NB4 (cell line): ENCODE results near the gene PTPN3.
"Not testable (repeated sequence)": the region's sequence is repeated elsewhere in the genome, so short reads cannot be mapped to it uniquely, and the experiment has no call there.

Experiments
- DNase-seq: peaks from one replicate; pipeline ENCODE4 v3.0.0; 2010; ENCODE audit warnings: low read depth
- H3K4me3 ChIP-seq: one replicate; pipeline ENCODE4 v1.5.1; 2011; ENCODE audit warnings: mild to moderate bottlenecking, low read depth, low read length, moderate library complexity
- MYC ChIP-seq: IDR thresholded peaks from 2 replicates; pipeline ENCODE4 v1.6.1; 2011; ENCODE audit warnings: low read depth, low read length
- POLR2A ChIP-seq: IDR thresholded peaks from 2 replicates; pipeline ENCODE4 v1.6.1; 2011; ENCODE audit warnings: mild to moderate bottlenecking; ENCODE audit not compliant: insufficient read length; ENCODE audit errors: extremely low read depth
- TF ChIP-seq, protein P1 (sequence below): IDR thresholded peaks from 2 replicates; pipeline ENCODE4 v1.6.1; 2011; ENCODE audit warnings: low read depth, low read length
- TF ChIP-seq, protein P2 (sequence below): IDR thresholded peaks from one replicate; pipeline ENCODE4 v1.5.1; 2012; ENCODE audit warnings: low read depth, low read length

Gene PTPN3, protein sequence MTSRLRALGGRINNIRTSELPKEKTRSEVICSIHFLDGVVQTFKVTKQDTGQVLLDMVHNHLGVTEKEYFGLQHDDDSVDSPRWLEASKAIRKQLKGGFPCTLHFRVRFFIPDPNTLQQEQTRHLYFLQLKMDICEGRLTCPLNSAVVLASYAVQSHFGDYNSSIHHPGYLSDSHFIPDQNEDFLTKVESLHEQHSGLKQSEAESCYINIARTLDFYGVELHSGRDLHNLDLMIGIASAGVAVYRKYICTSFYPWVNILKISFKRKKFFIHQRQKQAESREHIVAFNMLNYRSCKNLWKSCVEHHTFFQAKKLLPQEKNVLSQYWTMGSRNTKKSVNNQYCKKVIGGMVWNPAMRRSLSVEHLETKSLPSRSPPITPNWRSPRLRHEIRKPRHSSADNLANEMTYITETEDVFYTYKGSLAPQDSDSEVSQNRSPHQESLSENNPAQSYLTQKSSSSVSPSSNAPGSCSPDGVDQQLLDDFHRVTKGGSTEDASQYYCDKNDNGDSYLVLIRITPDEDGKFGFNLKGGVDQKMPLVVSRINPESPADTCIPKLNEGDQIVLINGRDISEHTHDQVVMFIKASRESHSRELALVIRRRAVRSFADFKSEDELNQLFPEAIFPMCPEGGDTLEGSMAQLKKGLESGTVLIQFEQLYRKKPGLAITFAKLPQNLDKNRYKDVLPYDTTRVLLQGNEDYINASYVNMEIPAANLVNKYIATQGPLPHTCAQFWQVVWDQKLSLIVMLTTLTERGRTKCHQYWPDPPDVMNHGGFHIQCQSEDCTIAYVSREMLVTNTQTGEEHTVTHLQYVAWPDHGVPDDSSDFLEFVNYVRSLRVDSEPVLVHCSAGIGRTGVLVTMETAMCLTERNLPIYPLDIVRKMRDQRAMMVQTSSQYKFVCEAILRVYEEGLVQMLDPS

DNA sequence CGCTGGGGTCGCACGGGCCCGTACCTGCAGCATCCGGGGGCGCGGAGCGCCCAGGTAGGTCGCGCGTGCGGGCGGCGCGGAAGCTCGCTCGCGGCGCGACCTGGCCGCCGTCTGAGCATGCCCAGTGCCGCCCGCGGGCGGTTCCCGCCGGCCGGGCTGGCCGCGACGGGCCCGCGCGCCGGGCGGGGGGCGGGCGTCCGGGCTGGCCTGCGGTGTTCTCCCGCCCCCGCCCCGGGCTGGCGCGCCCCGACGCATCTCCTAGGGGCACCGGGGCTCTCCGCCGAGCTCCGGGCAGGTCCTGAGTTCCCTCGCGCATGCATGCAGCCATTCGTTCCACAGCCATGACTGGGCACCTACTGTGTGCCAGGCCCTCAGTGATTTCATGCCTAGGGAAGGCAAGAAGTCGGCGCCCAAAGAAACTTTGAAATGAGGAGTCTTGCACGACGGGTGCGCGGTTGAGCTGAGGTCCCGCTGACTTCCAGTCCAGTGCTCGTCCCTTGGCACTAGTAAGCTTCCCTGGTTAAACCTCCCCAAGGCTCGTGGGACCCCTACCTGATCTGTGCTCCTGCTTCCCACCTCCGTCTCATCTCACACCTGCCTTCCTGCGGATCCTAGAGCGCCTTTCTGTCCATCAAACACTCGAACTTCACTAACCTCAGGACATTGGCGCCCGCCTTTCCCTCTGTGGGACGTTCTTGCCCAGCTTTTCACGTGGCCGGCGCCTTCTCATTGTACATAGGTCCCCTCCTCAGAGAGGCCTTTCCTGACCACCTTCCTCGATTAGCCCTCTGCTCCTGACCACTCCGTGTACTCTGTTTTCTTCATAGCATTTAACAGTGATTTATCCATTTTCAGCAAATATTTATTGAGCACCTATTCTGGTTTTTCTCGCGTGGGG lies at the start of gene PTPN3:
PTPN3 (minus strand) TSS at position 113 of the 898 bp plus-strand sequence. CDS start 34,873 bp downstream, outside the sequence.
- TF ChIP-seq POLR2A (no peak), MYC (no peak)
- TF ChIP-seq, protein P1, sequence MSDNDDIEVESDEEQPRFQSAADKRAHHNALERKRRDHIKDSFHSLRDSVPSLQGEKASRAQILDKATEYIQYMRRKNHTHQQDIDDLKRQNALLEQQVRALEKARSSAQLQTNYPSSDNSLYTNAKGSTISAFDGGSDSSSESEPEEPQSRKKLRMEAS = no peak
- TF ChIP-seq, protein P2, sequence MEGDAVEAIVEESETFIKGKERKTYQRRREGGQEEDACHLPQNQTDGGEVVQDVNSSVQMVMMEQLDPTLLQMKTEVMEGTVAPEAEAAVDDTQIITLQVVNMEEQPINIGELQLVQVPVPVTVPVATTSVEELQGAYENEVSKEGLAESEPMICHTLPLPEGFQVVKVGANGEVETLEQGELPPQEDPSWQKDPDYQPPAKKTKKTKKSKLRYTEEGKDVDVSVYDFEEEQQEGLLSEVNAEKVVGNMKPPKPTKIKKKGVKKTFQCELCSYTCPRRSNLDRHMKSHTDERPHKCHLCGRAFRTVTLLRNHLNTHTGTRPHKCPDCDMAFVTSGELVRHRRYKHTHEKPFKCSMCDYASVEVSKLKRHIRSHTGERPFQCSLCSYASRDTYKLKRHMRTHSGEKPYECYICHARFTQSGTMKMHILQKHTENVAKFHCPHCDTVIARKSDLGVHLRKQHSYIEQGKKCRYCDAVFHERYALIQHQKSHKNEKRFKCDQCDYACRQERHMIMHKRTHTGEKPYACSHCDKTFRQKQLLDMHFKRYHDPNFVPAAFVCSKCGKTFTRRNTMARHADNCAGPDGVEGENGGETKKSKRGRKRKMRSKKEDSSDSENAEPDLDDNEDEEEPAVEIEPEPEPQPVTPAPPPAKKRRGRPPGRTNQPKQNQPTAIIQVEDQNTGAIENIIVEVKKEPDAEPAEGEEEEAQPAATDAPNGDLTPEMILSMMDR = no peak
- H3K4me3 ChIP-seq = no peak within 1 kb of the TSS
- no peak for DNase-seq

DNA sequence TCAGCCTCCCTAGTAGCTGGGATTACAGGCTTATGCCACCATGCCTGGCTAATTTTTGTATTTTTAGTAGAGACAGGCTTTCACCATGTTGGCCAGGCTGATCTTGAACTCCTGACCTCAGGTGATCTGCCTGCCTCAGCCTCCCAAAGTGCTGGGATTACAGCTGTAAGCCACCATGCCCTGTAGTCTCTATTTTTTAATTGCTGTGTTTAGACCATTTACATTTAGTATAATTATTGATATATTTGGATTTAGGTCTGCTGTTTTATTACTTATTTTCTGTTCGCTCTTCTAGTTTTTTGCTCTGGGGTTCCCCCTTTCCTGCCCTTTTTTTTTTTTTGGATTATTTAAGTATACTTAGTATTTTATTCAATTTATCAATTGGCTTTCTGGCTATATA lies 46.8 kb upstream of the PTPN3 start:
- not testable (repeated sequence) for H3K4me3 ChIP-seq, DNase-seq

DNA sequence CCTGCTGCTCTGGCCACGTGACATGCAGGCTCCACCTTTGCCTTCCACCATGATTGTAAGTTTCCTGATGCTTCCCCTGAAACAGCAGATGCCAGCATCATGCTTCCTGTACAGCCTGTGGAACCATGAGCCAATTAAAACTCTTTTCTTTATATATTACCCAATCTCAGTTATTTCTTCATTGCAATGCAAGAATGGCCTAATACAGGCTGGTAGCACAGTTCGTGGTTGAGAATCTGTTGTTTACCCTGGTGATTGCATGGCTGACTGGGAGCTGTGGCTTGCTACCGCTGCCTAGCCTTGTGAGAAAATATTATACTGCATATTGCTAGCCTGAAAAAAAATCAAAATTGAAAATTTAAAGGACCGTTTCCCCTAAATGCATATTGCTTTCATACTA lies 44.8 kb upstream of the PTPN3 start:
- DNase-seq = peak; percentile 22
- TF ChIP-seq, protein P2 = no peak
- TF ChIP-seq, protein P1 = no peak
- no peak for TF ChIP-seq POLR2A
- no peak for TF ChIP-seq MYC
- no peak overlapping the region for H3K4me3 ChIP-seq

DNA sequence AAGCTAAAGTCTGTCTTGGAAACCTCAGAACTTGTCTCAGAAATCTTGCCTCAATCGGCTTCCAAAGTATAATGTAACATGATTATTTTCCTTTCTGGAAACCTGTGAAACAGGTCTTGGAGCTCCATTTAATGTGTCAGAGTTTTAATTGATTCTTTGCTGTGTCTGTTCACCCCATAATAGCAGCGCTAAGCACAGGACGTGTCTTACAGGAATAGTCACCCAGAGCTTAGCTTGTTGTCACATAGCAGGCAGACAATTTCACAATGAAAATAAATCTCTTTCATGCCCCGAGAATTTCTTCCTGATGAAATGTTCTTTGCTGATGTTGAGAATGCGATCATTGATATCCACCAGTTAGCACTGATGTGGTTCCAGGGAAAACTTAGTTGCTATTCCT lies 40.2 kb upstream of the PTPN3 start:
- no peak for DNase-seq
- no peak for TF ChIP-seq POLR2A
- H3K4me3 ChIP-seq = no peak overlapping the region

DNA sequence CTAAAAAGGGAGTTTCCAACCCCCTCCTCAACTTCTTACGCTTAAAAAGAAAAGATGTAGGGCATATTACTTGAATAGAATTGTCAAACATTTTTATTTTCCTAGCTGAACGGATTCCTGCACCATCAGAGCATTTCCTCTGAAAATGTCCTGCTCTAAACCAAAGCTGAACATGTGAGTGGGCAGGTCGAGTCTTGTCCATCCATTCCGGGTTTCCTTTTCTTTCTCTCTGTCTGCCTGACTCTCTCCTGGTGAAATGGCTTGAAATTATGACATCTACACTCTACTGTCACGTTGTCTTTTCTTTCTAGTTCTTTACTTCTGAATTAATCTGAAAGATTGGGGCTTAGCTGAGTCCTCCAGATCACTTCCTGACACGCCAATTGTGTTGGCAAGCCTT lies 39.2 kb upstream of the PTPN3 start:
- no peak for DNase-seq
- TF ChIP-seq, protein P2 = no peak
- TF ChIP-seq MYC = no peak
- no peak for TF ChIP-seq POLR2A
- TF ChIP-seq, protein P1 = no peak
- no peak overlapping the region for H3K4me3 ChIP-seq

DNA sequence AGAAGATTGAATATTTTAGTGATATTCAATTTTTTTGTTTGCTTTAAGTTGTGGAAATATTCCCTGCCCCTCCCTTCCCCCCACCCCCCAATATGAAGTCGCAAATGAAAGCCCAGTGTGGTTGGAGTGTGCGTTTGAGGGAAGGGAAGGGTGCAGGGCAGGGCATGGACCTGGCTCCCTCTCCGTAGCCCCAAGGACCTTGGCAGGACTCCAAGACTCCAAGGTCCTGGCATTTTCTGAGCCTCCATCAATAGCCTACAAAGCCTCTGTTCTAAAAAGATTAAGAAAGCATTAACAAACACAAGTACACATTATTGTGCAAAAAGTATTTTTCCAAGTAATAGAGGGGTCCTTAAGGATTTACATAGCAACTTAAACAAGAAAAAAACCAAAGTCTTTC lies 38.8 kb upstream of the PTPN3 start:
- no peak for DNase-seq
- no peak overlapping the region for H3K4me3 ChIP-seq
- no peak for TF ChIP-seq POLR2A
- no peak for TF ChIP-seq MYC
- TF ChIP-seq, protein P2 = no peak
- TF ChIP-seq, protein P1 = no peak
